GM12878 (cell line): ENCODE measurements around the gene LRRC14B. TPM values are rescaled to one million over a fixed set of nuclear protein-coding genes. Genes with fewer than 3 reads are reported as not detected.

ENCODE experiments used
- CBX5 ChIP-seq: sonication (generic); IDR thresholded peaks from 2 replicates; pipeline ENCODE4 v1.6.1; 2016; ENCODE audit warnings: low read depth, moderate library complexity, mild to moderate bottlenecking, inconsistent platforms
- E4F1 ChIP-seq: fragments of 450-650 bp; IDR thresholded peaks from 2 replicates; pipeline ENCODE4 v1.6.1; 2018; ENCODE audit warnings: borderline replicate concordance, mild to moderate bottlenecking; ENCODE audit not compliant: partially characterized antibody
- PKNOX1 ChIP-seq: fragments of 450-650 bp; IDR thresholded peaks from 2 replicates; pipeline ENCODE4 v1.6.1; 2016; ENCODE audit warnings: mild to moderate bottlenecking
- PRDM15 ChIP-seq: fragments of 450-650 bp; formaldehyde crosslinking; IDR thresholded peaks from 2 replicates; pipeline ENCODE4 v1.4.0; 2020; ENCODE audit warnings: mild to moderate bottlenecking, moderate library complexity
- RELB ChIP-seq: fragments of 450-650 bp; IDR thresholded peaks from 2 replicates; pipeline ENCODE4 v1.6.1; 2017; ENCODE audit warnings: low read depth, mild to moderate bottlenecking, moderate library complexity
- SIX5 ChIP-seq: IDR thresholded peaks from 2 replicates; pipeline ENCODE4 v1.6.1; 2011; ENCODE audit warnings: mild to moderate bottlenecking, low read depth, low read length, moderate library complexity; ENCODE audit not compliant: severe bottlenecking
- SMC3 ChIP-seq: IDR thresholded peaks from 2 replicates; pipeline ENCODE4 v1.6.1; 2011; ENCODE audit warnings: low read length, improper control_type of control experiment, borderline replicate concordance
- ZBTB4 ChIP-seq: fragments of 450-650 bp; formaldehyde crosslinking; IDR thresholded peaks from 2 replicates; pipeline ENCODE4 v1.4.0; 2022; ENCODE audit warnings: mild to moderate bottlenecking, moderate library complexity
- polyA plus RNA-seq, 11 experiments: library from polyadenylated mRNA; depleted of rRNA in 4 of 11; unstranded in 6 of 11; stranded (reverse) in 5 of 11; fragments of >200 nt; fragmentation: Nextera tagmentation in 4 of 11; fragmentation: Illumina TruSeq in 1 of 11; extraction: Ambion mirVana in 4 of 11; extraction: Trizol in 1 of 11; gene quantifications; 1 replicate in 1 of 11; 2 replicates in 10 of 11; pipeline versions ENCODE4 v1.2.1 to v1.2.3, GENCODE V29; 2011 to 2016; ENCODE audit warnings: inconsistent platforms in 2 of 11, missing spikeins in 2 of 11, low read depth in 1 of 11
- total RNA-seq, 4 experiments: library from RNA; depleted of rRNA in 3 of 4; stranded (reverse); fragments of >200 nt in 3 of 4; fragmentation: Illumina TruSeq in 1 of 4; extraction: Trizol in 1 of 4; gene quantifications; 2 replicates each; pipeline versions ENCODE4 v1.2.1 to v1.2.3, GENCODE V29; 2013 to 2021

Gene LRRC14B
- total and polyA plus RNA-seq, 10 of the 15 experiments (the other 5 are each of a cell fraction or from before 2014, with no cell fraction given): 0.06 to 0.31 (median 0.13) TPM; not detected in 5

GRCh38 chr5:179401-179800 lies 11.9 kb upstream of the LRRC14B start (continued):
- TF ChIP-seq PRDM15 (no peak), RELB (no peak), SIX5 (no peak), CBX5 (no peak), PKNOX1 (no peak), E4F1 (no peak), SMC3 (no peak), ZBTB4 (CRISPR knock-in tag) (no peak)
- TF ChIP-seq, all 136 proteins: peak for 0
